Lower leg skin (tissue), 4 donors: ENCODE data around the gene PGA3. TPM values are rescaled to one million over a fixed set of nuclear protein-coding genes. Genes with fewer than 3 reads are reported as not detected.

Experiments used
- DNase-seq, 2 donors: peaks; one replicate each; pipeline ENCODE4 v3.0.0-alpha.2; 2019; ENCODE audit warnings: low spot score in 2 of 2
- H3K4me3 ChIP-seq: fragments of 200-600 bp; sonication (generic); 2 replicates; pipeline ENCODE4 v1.5.1; 2017; ENCODE audit warnings: mild to moderate bottlenecking, low read depth; ENCODE audit not compliant: poor library complexity, severe bottlenecking
- CTCF ChIP-seq, 3 donors: fragments of 450-650 bp; IDR thresholded peaks; one replicate each; pipeline ENCODE4 v1.5.1; 2016; ENCODE audit warnings: antibody characterized with exemption in 3 of 3, mild to moderate bottlenecking in 3 of 3, moderate library complexity in 2 of 3
- POLR2A ChIP-seq, 2 donors: fragments of 450-650 bp; IDR thresholded peaks; one replicate each; pipeline ENCODE4 v1.6.1; 2016 to 2017; ENCODE audit warnings: antibody characterized with exemption in 2 of 2, mild to moderate bottlenecking in 1 of 2, moderate library complexity in 1 of 2
- WGBS, 2 donors: methylation state at CpG; one replicate each; pipeline ENCODE4 v1.1.5; 2018; 5-methylcytosine and 5-hydroxymethylcytosine counted together
- intact Hi-C: fragments of 100-400 bp; cut with DNase I; formaldehyde crosslinking; loops from one replicate; pipeline ENCODE4 v1.15.0; 2023; ENCODE audit warnings: low total_unique reads
- total RNA-seq, 4 donors: library from RNA; depleted of rRNA; stranded (reverse); fragments of >200 nt; gene quantifications; one replicate each; pipeline ENCODE4 v1.1.0, GENCODE V29; 2016

PGA3 gene
- total RNA-seq, 4 donors from 2014 or later = 0.32 to 1.5 TPM; not detected in 2

- no peak overlapping the region for H3K4me3 ChIP-seq
- intact Hi-C loops = loop anchor here (10.0 kb wide), 1 partner anchor 1686 kb away; no protein-coding TSS in a partner anchor
- no peak for DNase-seq
- no peak for TF ChIP-seq CTCF (IDR thresholded peaks at IDR 0.05)
- WGBS, 2 donors = 12 to 19% methylated on average over 3 of the region's 3 CpGs
These were observed 44.5 kb upstream of the PGA3 start for GRCh38 chr11:61158691-61159381.

- intact Hi-C loops = no loop called here
- DNase-seq = no peak
- 4 to 8% methylated on average over 14 to 23 of the region's 25 CpGs for WGBS, 2 donors
- peak overlapping the region; percentile 70 for H3K4me3 ChIP-seq
- TF ChIP-seq POLR2A (IDR thresholded peaks at IDR 0.05) (no peak), CTCF (IDR thresholded peaks at IDR 0.05) (no peak)
These were observed 42.7 kb upstream of the PGA3 start for GRCh38 chr11:61160487-61161189.

GRCh38 chr11:61161190-61162091 lies 41.9 kb upstream of the PGA3 start, which contains the start of gene VPS37C:
VPS37C (minus strand) TSS chr11:61161426; CDS start chr11:61138829, 22,597 bp downstream.
- TF ChIP-seq POLR2A (IDR thresholded peaks at IDR 0.05) (peak in 1 of 2 donors; percentile 2), CTCF (IDR thresholded peaks at IDR 0.05) (no peak)
- intact Hi-C loops = no loop called here
- WGBS, 2 donors = 1 to 2% methylated on average over 30 to 67 of the region's 85 CpGs
- DNase-seq = peak; percentile 74 to 97
- peak within 1 kb of the TSS; percentile 70 for H3K4me3 ChIP-seq

GRCh38 chr11:61162092-61162941 lies 41.0 kb upstream of the PGA3 start:
- no peak for TF ChIP-seq POLR2A (IDR thresholded peaks at IDR 0.05)
- intact Hi-C loops = no loop called here
- H3K4me3 ChIP-seq = no peak overlapping the region
- 43 to 47% methylated on average over 8 of the region's 8 CpGs for WGBS, 2 donors
- peak in 1 of 2 donors; percentile 20 for DNase-seq

- peak in 1 of 2 donors; percentile 61 for DNase-seq
- intact Hi-C loops = no loop called here
- WGBS, 2 donors = 75 to 84% methylated on average over 4 of the region's 4 CpGs
- H3K4me3 ChIP-seq = no peak overlapping the region
- TF ChIP-seq CTCF (IDR thresholded peaks at IDR 0.05) (no peak), POLR2A (IDR thresholded peaks at IDR 0.05) (no peak)
These were observed 40.3 kb upstream of the PGA3 start for GRCh38 chr11:61163021-61163420.
